SK-N-MC (cell line): Measurements from ENCODE around the gene RAMACL.

Experiments used
- DNase-seq: peaks from one replicate; pipeline ENCODE4 v3.0.0-alpha.2; 2011; ENCODE audit warnings: low read depth, low spot score
- H3K27ac ChIP-seq: fragments of 200-600 bp; sonication (generic); 2 replicates; pipeline ENCODE4 v1.5.1; 2016; ENCODE audit warnings: mixed run types
- H3K36me3 ChIP-seq: fragments of 200-600 bp; sonication (generic); 2 replicates; pipeline ENCODE4 v1.6.1; 2017; ENCODE audit warnings: antibody characterized with exemption, low read length, mixed read lengths; ENCODE audit not compliant: insufficient read depth
- H3K4me3 ChIP-seq: fragments of 200-600 bp; sonication (generic); 2 replicates; pipeline ENCODE4 v1.5.1; 2016
- H3K9ac ChIP-seq: fragments of 200-600 bp; sonication (generic); 2 replicates; pipeline ENCODE4 v1.8.0; 2017; ENCODE audit warnings: mixed run types, mixed read lengths; ENCODE audit not compliant: insufficient read length
- H3K9me3 ChIP-seq: fragments of 200-600 bp; sonication (generic); 2 replicates; pipeline ENCODE4 v1.6.1; 2017; ENCODE audit warnings: low read depth, mild to moderate bottlenecking, antibody characterized with exemption, low read length, moderate library complexity, mixed read lengths
- EZH2 ChIP-seq: fragments of 200-600 bp; sonication (generic); IDR thresholded peaks from one replicate; pipeline ENCODE4 v1.6.1; 2017; ENCODE audit warnings: antibody characterized with exemption
- FOXP2 ChIP-seq: optimal IDR thresholded peaks from 2 replicates; pipeline ENCODE3; 2011; ENCODE audit warnings: mild to moderate bottlenecking, moderate library complexity; ENCODE audit not compliant: insufficient read depth; ENCODE audit errors: extremely low read length, control extremely low read depth
- POLR2AphosphoS5 ChIP-seq: IDR thresholded peaks from 2 replicates; pipeline ENCODE4 v1.6.1; 2012; ENCODE audit warnings: mild to moderate bottlenecking, low read depth, low read length, borderline replicate concordance

The RAMACL gene

GRCh38 chr6:166614589-166614988 is 28.1 kb upstream of the RAMACL start:
- TF ChIP-seq EZH2 (no peak), POLR2AphosphoS5 (no peak), FOXP2 (no peak)
- Histone ChIP-seq H3K4me3 (no peak overlapping the region), H3K9ac (no peak overlapping the region), H3K9me3 (no peaks in the 10 kb centered on the region), H3K27ac (no peak overlapping the region), H3K36me3 (no peaks in the 10 kb centered on the region; the same call in 1 of the 2 replicates)
- DNase-seq = no peak

GRCh38 chr6:166614171-166614583 is 27.7 kb upstream of the RAMACL start:
- TF ChIP-seq POLR2AphosphoS5 (no peak), EZH2 (no peak), FOXP2 (no peak)
- Histone ChIP-seq H3K9ac (no peak overlapping the region), H3K4me3 (no peak overlapping the region), H3K27ac (no peak overlapping the region), H3K36me3 (no peaks in the 10 kb centered on the region; the same call in 1 of the 2 replicates), H3K9me3 (no peaks in the 10 kb centered on the region)
- DNase-seq = no peak

- Histone ChIP-seq H3K27ac (no peak overlapping the region), H3K36me3 (no peaks in the 10 kb centered on the region), H3K9me3 (no peaks in the 10 kb centered on the region), H3K4me3 (no peak overlapping the region), H3K9ac (no peak overlapping the region)
- no peak for DNase-seq
- TF ChIP-seq FOXP2 (no peak), EZH2 (no peak), POLR2AphosphoS5 (no peak)
These were observed 26.5 kb upstream of the RAMACL start for GRCh38 chr6:166613027-166613426.

GRCh38 chr6:166612471-166612881 is 26.0 kb upstream of the RAMACL start:
- no peak for DNase-seq
- Histone ChIP-seq H3K9me3 (no peaks in the 10 kb centered on the region), H3K27ac (no peak overlapping the region), H3K4me3 (no peak overlapping the region), H3K36me3 (no peaks in the 10 kb centered on the region), H3K9ac (no peak overlapping the region)
- TF ChIP-seq FOXP2 = no peak
- no peak for TF ChIP-seq EZH2
- TF ChIP-seq POLR2AphosphoS5 = no peak

- Histone ChIP-seq H3K9me3 (no peaks in the 10 kb centered on the region), H3K4me3 (no peak overlapping the region)
These were observed 25.2 kb upstream of the RAMACL start for GRCh38 chr6:166611631-166612030.

GRCh38 chr6:166610069-166610468 is 23.6 kb upstream of the RAMACL start:
- DNase-seq = no peak
- Histone ChIP-seq H3K36me3 (no peaks in the 10 kb centered on the region), H3K4me3 (no peak overlapping the region), H3K9ac (no peak overlapping the region), H3K27ac (no peak overlapping the region), H3K9me3 (no peaks in the 10 kb centered on the region)
- TF ChIP-seq POLR2AphosphoS5 (no peak), FOXP2 (no peak), EZH2 (no peak)

More at GRCh38 chr6:166611631-166612030, 25.2 kb upstream of the RAMACL start:
- no peaks in the 10 kb centered on the region for H3K36me3 ChIP-seq
- no peak for DNase-seq
- H3K27ac ChIP-seq = no peak overlapping the region
- H3K9ac ChIP-seq = no peak overlapping the region
- TF ChIP-seq EZH2 (no peak), FOXP2 (no peak), POLR2AphosphoS5 (no peak)

- no peak for DNase-seq
- H3K27ac ChIP-seq = no peak overlapping the region
These were observed 22.3 kb upstream of the RAMACL start for GRCh38 chr6:166608774-166609173.

GRCh38 chr6:166605752-166606151 is 19.3 kb upstream of the RAMACL start:
- Histone ChIP-seq H3K4me3 (no peak overlapping the region), H3K9ac (no peak overlapping the region), H3K27ac (no peak overlapping the region), H3K36me3 (no peaks in the 10 kb centered on the region), H3K9me3 (no peaks in the 10 kb centered on the region)
- no peak for DNase-seq
- TF ChIP-seq POLR2AphosphoS5 (no peak), EZH2 (no peak)

More at GRCh38 chr6:166608774-166609173, 22.3 kb upstream of the RAMACL start:
- Histone ChIP-seq H3K9me3 (no peaks in the 10 kb centered on the region), H3K9ac (no peak overlapping the region), H3K36me3 (no peaks in the 10 kb centered on the region), H3K4me3 (no peak overlapping the region)
- TF ChIP-seq EZH2 (no peak), FOXP2 (no peak), POLR2AphosphoS5 (no peak)

GRCh38 chr6:166604911-166605310 is 18.4 kb upstream of the RAMACL start:
- H3K9ac ChIP-seq = no peak overlapping the region
- no peaks in the 10 kb centered on the region for H3K36me3 ChIP-seq
- H3K9me3 ChIP-seq = no peaks in the 10 kb centered on the region
- no peak overlapping the region for H3K27ac ChIP-seq
- TF ChIP-seq EZH2 = no peak
- no peak for TF ChIP-seq POLR2AphosphoS5
- TF ChIP-seq FOXP2 = no peak
- no peak for DNase-seq
- no peak overlapping the region for H3K4me3 ChIP-seq
